Activated naive CD4-positive, alpha-beta T cell treated with anti-CD3 and anti-CD28 coated beads for 36 hours (primary cell): ENCODE measurements around the gene DAZ4. TPM values are rescaled to one million over a fixed set of nuclear protein-coding genes. Genes with fewer than 3 reads are reported as not detected.
"Not testable (repeated sequence)": the region's sequence is repeated elsewhere in the genome, so short reads cannot be mapped to it uniquely, and the experiment has no call there.

Source experiments
- CTCF ChIA-PET: fragments of 350-600 bp; sonication (Branson Sonifier 250); formaldehyde crosslinking; loops from one replicate; lab custom pipeline; 2021; ENCODE audit warnings: antibody characterized with exemption; lab: Charles Lee
- DNase-seq: peaks from one replicate; pipeline ENCODE4 v3.0.0-alpha.2; 2020
- H3K27ac Mint-ChIP-seq: one replicate; pipeline ENCODE4 v1.8.0; 2021; ENCODE audit warnings: mild to moderate bottlenecking, mixed read lengths
- H3K27me3 Mint-ChIP-seq: one replicate; pipeline ENCODE4 v1.8.0; 2021; ENCODE audit warnings: low read depth, mixed read lengths
- H3K36me3 Mint-ChIP-seq: one replicate; pipeline ENCODE4 v1.8.0; 2021; ENCODE audit warnings: low read depth, mixed read lengths
- H3K4me1 Mint-ChIP-seq: one replicate; pipeline ENCODE4 v1.8.0; 2021; ENCODE audit warnings: low read depth, mixed read lengths
- H3K4me3 Mint-ChIP-seq: one replicate; pipeline ENCODE4 v1.8.0; 2021; ENCODE audit warnings: mild to moderate bottlenecking, moderate library complexity, mixed read lengths
- H3K9me3 Mint-ChIP-seq: one replicate; pipeline ENCODE4 v1.8.0; 2021; ENCODE audit warnings: mixed read lengths
- intact Hi-C: fragments of 100-400 bp; cut with micrococcal nuclease; formaldehyde crosslinking; loops from one replicate; pipeline ENCODE4 v1.15.1; 2023
- total RNA-seq, 2 experiments: library from RNA; stranded (reverse); gene quantifications; one replicate each; pipeline ENCODE4 v1.2.3, GENCODE V29; 2021

DAZ4 gene
- total RNA-seq: not detected

GRCh38 chrY:24833619-24834018 is at the start of gene DAZ4:
Gene DAZ4 (plus strand): TSS chrY:24833919. CDS start chrY:24834127, 208 bp downstream.
- H3K9me3 Mint-ChIP-seq, H3K4me3 Mint-ChIP-seq, H3K27ac Mint-ChIP-seq, H3K36me3 Mint-ChIP-seq, H3K4me1 Mint-ChIP-seq, CTCF ChIA-PET, H3K27me3 Mint-ChIP-seq, DNase-seq, intact Hi-C loops: not testable (repeated sequence)

GRCh38 chrY:24813293-24813692 is 20.4 kb upstream of the DAZ4 start, which contains the start of gene DAZ3:
Gene DAZ3 (minus strand): TSS chrY:24813393. CDS start chrY:24813185, 208 bp downstream.
- DNase-seq, H3K4me1 Mint-ChIP-seq, H3K4me3 Mint-ChIP-seq, intact Hi-C loops, H3K36me3 Mint-ChIP-seq, H3K9me3 Mint-ChIP-seq, CTCF ChIA-PET, H3K27ac Mint-ChIP-seq, H3K27me3 Mint-ChIP-seq: not testable (repeated sequence)

GRCh38 chrY:24821836-24822235 is 11.9 kb upstream of the DAZ4 start:
- H3K36me3 Mint-ChIP-seq, H3K4me1 Mint-ChIP-seq, H3K27ac Mint-ChIP-seq, CTCF ChIA-PET, intact Hi-C loops, H3K9me3 Mint-ChIP-seq, H3K4me3 Mint-ChIP-seq, H3K27me3 Mint-ChIP-seq, DNase-seq: not testable (repeated sequence)

GRCh38 chrY:24824184-24824879 is 9.4 kb upstream of the DAZ4 start:
- CTCF ChIA-PET, intact Hi-C loops, H3K27me3 Mint-ChIP-seq, H3K4me1 Mint-ChIP-seq, H3K36me3 Mint-ChIP-seq, DNase-seq, H3K9me3 Mint-ChIP-seq, H3K4me3 Mint-ChIP-seq, H3K27ac Mint-ChIP-seq: not testable (repeated sequence)

GRCh38 chrY:24825069-24825468 is 8.7 kb upstream of the DAZ4 start:
- H3K36me3 Mint-ChIP-seq, H3K9me3 Mint-ChIP-seq, intact Hi-C loops, DNase-seq, CTCF ChIA-PET, H3K4me1 Mint-ChIP-seq, H3K27ac Mint-ChIP-seq, H3K27me3 Mint-ChIP-seq, H3K4me3 Mint-ChIP-seq: not testable (repeated sequence)

Other genes with a start within 250 kb of the DAZ4 start
- not detected for gene BPY2B, start 215.9 kb upstream of the DAZ4 start, total RNA-seq
- not detected for gene DAZ3, start 20.5 kb upstream of the DAZ4 start, total RNA-seq
- gene BPY2C, start 218.2 kb downstream of the DAZ4 start, total RNA-seq: not detected